ENCODE results near the gene CCDC47.

Gene CCDC47

GRCh38 chr17:63707151-63707550, 66.2 kb downstream of the CCDC47 start:
- ChIA-PET POLR2A (interaction anchor here (0.6 kb wide), 2 partner anchors 12 to 35 kb away, joined by 3 read pairs; no protein-coding TSS in a partner anchor), CTCF (interaction anchor here (1.9 kb wide), 1 partner anchor 10 kb away, joined by 4 read pairs; no protein-coding TSS in a partner anchor)
- DNase-seq (ENCODE audit: extremely low spot score) = no peak
- no peak for TF ChIP-seq CTCF (IDR thresholded peaks at IDR 0.05; ENCODE audit: control extremely low read depth, extremely low read depth, low read depth, missing control alignments)

- POLR2A ChIA-PET = interaction anchor here (0.6 kb wide), 2 partner anchors 13 to 36 kb away, joined by 3 read pairs; no protein-coding TSS in a partner anchor
- TF ChIP-seq CTCF (IDR thresholded peaks at IDR 0.05; ENCODE audit: control extremely low read depth, extremely low read depth, low read depth, missing control alignments) = no peak
- no peak for DNase-seq (ENCODE audit: extremely low spot score)
- CTCF ChIA-PET = interaction anchor here (1.9 kb wide), 1 partner anchor 9 kb away, joined by 4 read pairs; no protein-coding TSS in a partner anchor
Observed at GRCh38 chr17:63706336-63707082, 66.9 kb downstream of the CCDC47 start.

- no peak for TF ChIP-seq CTCF (IDR thresholded peaks at IDR 0.05; ENCODE audit: control extremely low read depth, extremely low read depth, low read depth, missing control alignments)
- no peak for DNase-seq (ENCODE audit: extremely low spot score)
- CTCF ChIA-PET = interaction anchor here (1.0 to 1.9 kb wide), 2 partner anchors 8 kb away, joined by 3 to 4 read pairs; no protein-coding TSS in a partner anchor
- POLR2A ChIA-PET = no interaction called here
Observed at GRCh38 chr17:63705657-63706056, 67.7 kb downstream of the CCDC47 start.

- no peak for DNase-seq (ENCODE audit: extremely low spot score)
- no peak for TF ChIP-seq CTCF (IDR thresholded peaks at IDR 0.05; ENCODE audit: control extremely low read depth, extremely low read depth, low read depth, missing control alignments)
- ChIA-PET POLR2A (interaction anchor here (0.6 kb wide), 1 partner anchor 105 kb away, joined by 4 read pairs; no protein-coding TSS in a partner anchor), CTCF (interaction anchor here (1.0 kb wide), 1 partner anchor 9 kb away, joined by 3 read pairs; no protein-coding TSS in a partner anchor)
Observed at GRCh38 chr17:63704836-63705235, 68.6 kb downstream of the CCDC47 start.

GRCh38 chr17:63704259-63704576, 69.2 kb downstream of the CCDC47 start:
- CTCF ChIA-PET = no interaction called here
- no peak for TF ChIP-seq CTCF (IDR thresholded peaks at IDR 0.05; ENCODE audit: control extremely low read depth, extremely low read depth, low read depth, missing control alignments)
- DNase-seq (ENCODE audit: extremely low spot score) = no peak
- POLR2A ChIA-PET = interaction anchor here (0.6 kb wide), 2 partner anchors 18 to 106 kb away, joined by 3 to 4 read pairs; no protein-coding TSS in a partner anchor

GRCh38 chr17:63703556-63704258, 69.7 kb downstream of the CCDC47 start:
- CTCF ChIA-PET = interaction anchor here (1.0 kb wide), 1 partner anchor 18 kb away, joined by 3 read pairs; no protein-coding TSS in a partner anchor
- TF ChIP-seq CTCF (IDR thresholded peaks at IDR 0.05; ENCODE audit: control extremely low read depth, extremely low read depth, low read depth, missing control alignments) = no peak
- no peak for DNase-seq (ENCODE audit: extremely low spot score)
- POLR2A ChIA-PET = interaction anchor here (0.6 kb wide), 1 partner anchor 18 kb away, joined by 3 read pairs; no protein-coding TSS in a partner anchor
